Skeletal muscle satellite cell (primary cell): ENCODE measurements around the gene UBE3B.
"Not testable (repeated sequence)": the region's sequence is repeated elsewhere in the genome, so short reads cannot be mapped to it uniquely, and the experiment has no call there.

Source experiments
- H3K27me3 ChIP-seq: 2 replicates; pipeline ENCODE4 v1.7.0; 2013; ENCODE audit warnings: low read length; ENCODE audit not compliant: control insufficient read depth, insufficient read depth
- H3K36me3 ChIP-seq: 2 replicates; pipeline ENCODE4 v1.7.0; 2013; ENCODE audit warnings: mild to moderate bottlenecking, control low read depth, low read length; ENCODE audit not compliant: insufficient read depth
- H3K4me1 ChIP-seq: 2 replicates; pipeline ENCODE4 v1.7.0; 2013; ENCODE audit warnings: low read length; ENCODE audit not compliant: control insufficient read depth, insufficient read depth
- H3K4me2 ChIP-seq: 2 replicates; pipeline ENCODE4 v1.7.0; 2013; ENCODE audit warnings: mild to moderate bottlenecking, low read length
- H3K4me3 ChIP-seq: 2 replicates; pipeline ENCODE4 v1.7.0; 2013; ENCODE audit warnings: low read length
- H3K9ac ChIP-seq: 2 replicates; pipeline ENCODE4 v1.7.0; 2013; ENCODE audit warnings: mild to moderate bottlenecking, low read depth, low read length, moderate library complexity
- H3K9me3 ChIP-seq: replicated peaks from 2 replicates; pipeline ENCODE4 v1.7.0; 2013; ENCODE audit warnings: mild to moderate bottlenecking, control low read depth, low read length

Gene UBE3B

DNA sequence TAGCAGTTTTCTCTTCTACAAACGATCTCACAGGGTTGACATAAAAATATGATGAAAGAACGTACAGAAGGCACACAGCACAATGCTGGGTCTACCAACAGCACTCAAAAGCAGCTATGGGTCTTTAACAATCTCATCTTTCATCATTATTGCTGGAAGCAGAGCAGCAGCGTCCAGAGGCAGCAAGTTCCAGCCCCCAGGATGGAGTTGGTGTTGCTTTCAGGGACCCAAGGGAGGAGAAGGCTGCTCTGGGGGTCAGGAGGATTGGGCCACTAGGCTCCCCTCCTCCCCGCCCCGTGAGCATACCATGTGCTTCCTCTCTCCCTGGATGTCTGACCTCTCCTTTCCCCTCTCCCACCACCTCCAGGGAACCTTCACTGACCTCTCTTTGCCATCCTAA, 13.7 kb upstream of the UBE3B start:
- peak overlapping the region; percentile 84 for H3K9ac ChIP-seq

DNA sequence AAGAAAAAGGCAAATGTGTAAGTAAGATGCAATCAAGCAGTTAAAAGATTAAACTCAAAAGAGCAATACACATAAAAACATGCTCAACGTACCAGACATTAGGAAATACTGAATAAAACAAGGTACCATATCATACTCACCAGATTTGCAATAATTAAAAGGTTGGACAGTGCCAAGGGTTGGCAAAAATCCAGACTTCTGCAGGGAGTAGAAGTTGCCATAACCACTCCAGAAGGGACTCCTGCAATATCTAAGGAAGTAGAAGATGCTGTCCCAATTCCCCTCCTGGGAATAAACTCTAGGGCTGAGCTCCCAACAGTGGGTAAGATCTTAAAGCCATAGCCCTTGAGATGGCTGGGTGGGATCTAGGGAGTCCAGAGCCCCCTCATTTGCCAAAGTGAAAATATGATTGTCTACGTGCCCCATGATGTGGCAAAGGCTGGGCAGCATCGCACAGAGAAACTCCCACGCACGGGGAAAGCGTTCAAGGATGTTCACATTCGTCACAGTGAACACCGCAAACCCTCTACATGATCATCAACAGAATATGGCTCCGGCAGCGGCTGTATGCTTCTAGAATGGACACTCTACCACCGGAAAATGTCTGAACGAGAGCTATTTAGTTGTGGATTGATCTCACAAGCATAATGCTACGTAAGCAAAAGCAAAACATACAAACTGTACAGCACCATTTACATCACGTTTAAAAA, 12.6 kb upstream of the UBE3B start:
- H3K4me2 ChIP-seq, result peak overlapping the region; percentile 81
- H3K4me1 ChIP-seq, result peaks cover 70% of the 10 kb centered on the region
- no peaks in the 10 kb centered on the region for H3K27me3 ChIP-seq
- H3K9ac ChIP-seq, result no peak overlapping the region
- no peaks in the 10 kb centered on the region for H3K9me3 ChIP-seq
- peaks cover 69% of the 10 kb centered on the region for H3K36me3 ChIP-seq
- no peak overlapping the region for H3K4me3 ChIP-seq

More for the DNA sequence above, 13.7 kb upstream of the UBE3B start:
- Histone ChIP-seq H3K9me3 (no peaks in the 10 kb centered on the region), H3K27me3 (no peaks in the 10 kb centered on the region), H3K4me2 (peak overlapping the region; percentile 81), H3K4me3 (peak overlapping the region; percentile 60), H3K36me3 (peaks cover 65% of the 10 kb centered on the region), H3K4me1 (peaks cover 76% of the 10 kb centered on the region)

DNA sequence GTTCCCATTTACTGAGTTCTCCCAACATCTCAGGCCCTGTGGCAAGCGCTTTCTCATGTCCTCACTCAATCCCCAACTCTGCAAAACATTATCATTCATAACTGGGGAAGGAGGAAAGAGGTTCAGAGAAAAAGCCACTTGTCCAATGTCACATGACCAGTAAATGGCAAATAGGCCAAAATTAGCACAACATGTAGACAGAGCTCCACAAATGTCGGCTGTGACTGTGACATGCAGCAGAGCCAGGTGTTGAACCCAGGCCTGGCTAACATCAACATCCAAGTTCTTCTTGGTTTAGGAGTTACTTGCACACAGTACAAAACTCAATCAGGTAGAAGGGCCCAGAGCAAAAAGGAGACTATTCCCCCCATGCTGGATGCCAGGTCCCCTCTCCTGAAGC, 11.1 kb upstream of the UBE3B start:
- Histone ChIP-seq H3K4me1 (peaks cover 58% of the 10 kb centered on the region), H3K9me3 (no peaks in the 10 kb centered on the region), H3K4me2 (no peak overlapping the region), H3K4me3 (no peak overlapping the region), H3K9ac (no peak overlapping the region), H3K27me3 (no peaks in the 10 kb centered on the region), H3K36me3 (peaks cover 75% of the 10 kb centered on the region)

DNA sequence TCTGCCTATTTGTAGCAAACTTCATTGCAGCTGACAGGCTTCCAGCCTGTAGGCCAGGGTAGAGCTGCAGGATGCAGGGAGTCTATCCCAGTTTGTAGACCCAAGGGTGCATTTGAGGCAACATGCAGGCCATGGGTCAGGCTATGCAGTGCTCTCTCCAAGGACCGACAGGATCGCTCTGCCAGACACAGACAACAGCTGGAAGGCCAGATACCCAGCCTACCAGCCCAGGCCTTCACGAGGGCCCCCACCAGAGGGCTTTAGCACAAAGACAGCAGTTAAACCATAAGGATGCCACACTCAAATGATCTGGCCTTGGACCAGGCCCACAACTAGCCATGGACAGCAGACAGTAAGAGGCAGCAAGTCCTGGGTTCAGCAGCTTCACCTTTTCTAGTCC, 10.6 kb upstream of the UBE3B start:
- Histone ChIP-seq H3K4me2 (no peak overlapping the region), H3K36me3 (peaks cover 76% of the 10 kb centered on the region), H3K27me3 (no peaks in the 10 kb centered on the region), H3K9me3 (no peaks in the 10 kb centered on the region), H3K9ac (no peak overlapping the region), H3K4me1 (peaks cover 53% of the 10 kb centered on the region), H3K4me3 (no peak overlapping the region)

DNA sequence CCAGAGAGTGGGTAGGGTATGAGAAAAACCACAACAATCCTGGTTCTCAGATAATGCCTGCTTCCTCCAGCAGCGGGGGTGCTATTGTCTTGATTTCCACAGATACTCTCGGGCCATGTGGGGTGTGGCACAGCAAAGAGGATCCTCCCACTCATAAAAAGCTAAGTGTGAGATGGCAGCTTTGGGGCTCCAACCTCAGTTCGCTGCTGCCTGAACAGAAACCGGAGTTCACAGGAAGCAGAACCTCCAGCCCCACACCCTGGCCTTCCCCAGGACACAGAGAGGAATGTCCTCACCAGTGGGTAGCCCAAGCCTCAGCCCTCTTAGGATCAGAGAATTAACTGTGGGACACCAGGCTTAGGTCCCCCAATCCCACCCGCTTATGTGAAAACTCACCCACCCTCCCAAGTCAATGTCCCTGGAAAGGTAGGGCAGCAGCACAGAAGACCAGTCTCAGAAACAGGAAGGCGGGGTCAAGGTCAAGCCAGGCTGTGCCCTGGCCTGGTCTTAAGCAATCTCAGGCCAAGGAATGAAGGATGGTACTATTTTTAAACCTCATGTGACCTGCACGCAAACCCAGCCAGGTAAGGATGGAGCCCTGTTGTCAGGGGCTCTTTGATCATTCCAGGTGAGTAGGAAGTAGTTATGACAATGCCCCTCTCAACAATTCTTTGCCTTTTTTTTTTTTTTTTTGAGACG, 9.3 kb upstream of the UBE3B start:
- H3K27me3 ChIP-seq, result no peaks in the 10 kb centered on the region
- peak overlapping the region; percentile 35 for H3K9ac ChIP-seq
- H3K4me2 ChIP-seq, result no peak overlapping the region
- no peak overlapping the region for H3K4me3 ChIP-seq
- peaks cover 80% of the 10 kb centered on the region for H3K36me3 ChIP-seq
- peaks cover 41% of the 10 kb centered on the region for H3K4me1 ChIP-seq
- no peaks in the 10 kb centered on the region for H3K9me3 ChIP-seq

DNA sequence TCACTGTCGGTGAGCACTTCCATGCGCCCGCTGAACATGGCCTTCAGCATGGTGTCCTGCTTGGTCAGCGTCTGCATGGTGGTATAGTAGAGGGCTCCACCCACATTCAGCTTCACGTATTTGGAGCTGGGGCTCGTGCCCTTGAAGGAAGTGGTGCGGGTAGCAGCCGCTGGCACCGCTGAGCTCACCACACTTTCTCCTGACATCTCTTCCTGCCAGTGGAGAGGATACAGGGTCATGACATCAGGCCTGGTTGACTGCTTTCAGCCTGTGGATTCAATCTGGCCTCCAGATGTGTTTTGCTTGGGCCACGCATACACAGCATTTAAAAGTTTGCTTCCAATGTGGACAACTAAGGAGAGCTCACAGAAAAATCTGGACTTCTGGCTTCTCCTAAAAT, 7.9 kb upstream of the UBE3B start:
- Histone ChIP-seq H3K4me2 (no peak overlapping the region), H3K9ac (no peak overlapping the region), H3K4me3 (no peak overlapping the region), H3K4me1 (peaks cover 28% of the 10 kb centered on the region), H3K36me3 (peaks cover 81% of the 10 kb centered on the region), H3K27me3 (no peaks in the 10 kb centered on the region), H3K9me3 (no peaks in the 10 kb centered on the region)

DNA sequence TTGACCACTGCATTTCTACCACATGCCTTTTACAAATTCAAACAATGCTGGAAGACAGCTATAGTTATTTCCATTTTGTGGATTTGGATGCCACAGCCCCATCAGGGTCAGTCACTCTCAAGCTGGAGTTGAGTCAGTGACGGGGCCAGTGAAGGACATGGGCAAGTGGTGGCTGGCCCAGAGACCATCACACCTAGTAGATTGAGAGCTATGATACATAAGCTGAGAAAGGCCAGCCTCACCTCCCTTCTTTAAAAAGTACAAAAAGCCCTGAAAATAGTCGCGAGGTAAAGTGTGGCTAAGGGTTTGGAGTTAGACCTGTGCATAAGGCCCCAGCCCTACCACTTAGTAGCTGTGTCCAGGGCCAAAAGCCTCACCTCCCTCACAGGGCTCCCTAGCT, 4.4 kb upstream of the UBE3B start:
- H3K9ac ChIP-seq, result no peak overlapping the region
- no peaks in the 10 kb centered on the region for H3K27me3 ChIP-seq
- H3K4me2 ChIP-seq, result no peak overlapping the region
- H3K9me3 ChIP-seq, result no peaks in the 10 kb centered on the region
- H3K4me1 ChIP-seq, result peaks cover 22% of the 10 kb centered on the region
- no peak overlapping the region for H3K4me3 ChIP-seq
- peaks cover 49% of the 10 kb centered on the region for H3K36me3 ChIP-seq

DNA sequence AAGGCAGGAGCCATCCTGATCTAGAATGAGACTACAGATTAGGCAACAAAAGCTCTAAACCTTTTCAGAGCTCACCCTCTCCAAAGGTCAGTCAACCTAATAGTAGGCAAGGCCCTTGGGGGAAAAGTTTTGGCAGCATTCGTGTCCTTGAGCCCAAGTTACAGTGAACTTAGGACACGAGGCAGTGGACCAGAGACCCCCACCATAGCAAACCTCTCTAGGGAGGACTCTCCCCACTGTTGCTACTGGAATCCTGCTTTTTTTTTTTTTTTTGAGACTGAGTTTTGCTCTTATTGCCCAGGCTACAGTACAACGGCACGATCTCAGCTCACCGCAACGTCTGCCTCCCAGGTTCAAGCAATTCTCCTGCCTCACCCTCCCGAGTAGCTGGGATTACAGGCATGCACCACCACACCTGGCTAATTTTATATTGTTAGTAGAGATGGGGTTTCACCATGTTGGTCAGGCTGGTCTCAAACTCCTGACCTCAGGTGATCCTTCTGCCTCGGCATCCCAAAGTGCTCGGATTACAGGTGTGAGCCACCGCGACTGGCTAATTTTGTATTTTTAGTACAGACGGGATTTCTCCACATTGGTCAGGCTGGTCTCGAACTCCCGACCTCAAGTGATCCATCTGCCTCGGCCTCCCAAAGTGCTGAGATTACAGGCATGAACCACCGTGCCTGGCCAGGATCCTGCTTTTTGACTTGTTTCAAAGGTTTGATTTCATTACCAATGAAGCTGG, 3.7 kb upstream of the UBE3B start:
- not testable (repeated sequence) for H3K9me3 ChIP-seq, H3K4me3 ChIP-seq

DNA sequence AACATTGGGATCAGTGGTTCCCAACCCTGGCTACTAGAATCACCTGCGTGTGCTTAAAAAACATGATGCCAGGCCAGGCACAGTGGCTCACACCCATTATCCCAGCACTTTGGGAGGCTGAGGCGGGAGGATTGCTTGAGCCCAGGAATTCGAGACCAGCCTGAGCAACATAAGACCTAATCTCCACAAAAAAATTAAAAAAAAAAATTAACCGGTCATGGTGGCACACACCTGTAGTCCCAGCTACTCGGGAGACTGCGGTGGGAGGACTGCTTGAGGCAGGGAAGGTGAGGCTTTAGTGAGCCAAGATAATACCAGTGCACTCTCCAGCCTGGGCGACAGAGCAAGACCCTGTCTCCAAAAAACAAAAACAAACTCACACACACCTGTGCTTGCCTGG, 2.3 kb upstream of the UBE3B start:
- Histone ChIP-seq H3K9ac (peak overlapping the region; percentile 96), H3K4me1 (peaks cover 23% of the 10 kb centered on the region), H3K4me3 (peak overlapping the region; percentile 92), H3K27me3 (no peaks in the 10 kb centered on the region), H3K36me3 (peaks cover 30% of the 10 kb centered on the region), H3K9me3 (no peaks in the 10 kb centered on the region), H3K4me2 (peak overlapping the region; percentile 84)

More for the DNA sequence above, 3.7 kb upstream of the UBE3B start:
- H3K9ac ChIP-seq, H3K27me3 ChIP-seq: not testable (repeated sequence)
- H3K36me3 ChIP-seq, result peaks cover 44% of the 10 kb centered on the region
- peaks cover 20% of the 10 kb centered on the region for H3K4me1 ChIP-seq
- peak overlapping the region; percentile 84 for H3K4me2 ChIP-seq

DNA sequence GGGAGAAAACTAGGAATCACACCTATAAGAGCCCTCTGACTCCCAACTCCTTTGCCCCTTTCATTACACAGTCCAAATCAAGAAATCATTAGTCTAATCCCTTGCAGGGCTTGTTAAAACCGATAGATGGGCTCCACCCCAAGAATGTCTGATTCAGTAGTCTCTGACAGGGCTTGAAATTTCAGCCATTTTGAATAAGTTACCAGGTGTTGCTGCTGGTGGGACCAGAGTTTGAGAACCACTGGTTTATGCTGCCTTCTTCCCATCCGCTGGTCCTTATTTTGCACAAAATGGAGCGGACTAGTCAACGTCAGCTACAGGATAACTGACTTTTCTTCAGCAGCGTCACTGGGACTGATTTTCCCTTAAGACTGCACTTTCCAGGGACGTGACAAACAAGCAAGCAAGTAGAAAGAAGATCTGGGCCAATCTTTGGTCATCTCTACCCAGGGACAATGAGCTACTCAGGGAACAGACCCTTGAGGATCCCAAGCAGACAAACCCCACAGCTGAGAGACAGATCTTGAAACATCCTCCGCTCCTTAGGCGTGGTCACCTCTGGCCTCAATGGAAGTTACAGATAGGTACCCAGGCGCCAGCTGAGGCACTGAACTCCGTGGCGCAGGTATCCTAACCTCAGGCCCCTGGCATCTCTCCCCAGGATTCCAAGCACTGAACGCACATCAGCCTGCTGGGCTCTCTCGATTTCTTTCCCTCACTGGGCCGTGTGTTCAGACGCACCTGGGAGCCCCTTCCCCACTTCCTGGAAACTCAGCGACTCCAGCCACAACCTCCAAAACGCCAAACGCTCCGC, 1.2 kb upstream of the UBE3B start:
- H3K36me3 ChIP-seq, result peaks cover 20% of the 10 kb centered on the region
- H3K4me1 ChIP-seq, result peaks cover 23% of the 10 kb centered on the region
- H3K4me2 ChIP-seq, result peak overlapping the region; percentile 84
- no peaks in the 10 kb centered on the region for H3K27me3 ChIP-seq
- H3K9me3 ChIP-seq, result no peaks in the 10 kb centered on the region
- H3K4me3 ChIP-seq, result peak overlapping the region; percentile 92
- peak overlapping the region; percentile 96 for H3K9ac ChIP-seq

DNA sequence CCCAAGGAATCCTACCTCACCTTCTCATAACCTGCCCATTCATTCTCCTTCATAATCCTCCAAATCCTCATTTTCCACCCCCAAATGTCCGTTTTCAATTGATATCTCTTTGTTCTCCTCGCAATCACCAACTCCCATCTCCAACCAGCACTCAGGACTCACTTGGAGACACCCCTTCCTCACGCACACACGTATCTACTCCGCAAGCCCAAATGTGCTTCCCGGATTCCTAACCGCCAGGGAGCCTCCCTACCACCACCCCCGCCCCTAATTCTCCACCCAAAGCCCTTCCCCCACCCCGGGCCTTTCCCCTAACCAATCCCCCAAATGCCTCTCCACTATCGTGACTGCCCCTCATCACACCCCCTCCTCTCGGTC, 638 bp upstream of the UBE3B start:
- Histone ChIP-seq H3K27me3 (no peaks in the 10 kb centered on the region), H3K4me1 (peaks cover 23% of the 10 kb centered on the region), H3K36me3 (peaks cover 14% of the 10 kb centered on the region), H3K4me3 (peak overlapping the region; percentile 92), H3K9ac (peak overlapping the region; percentile 96), H3K4me2 (peak overlapping the region; percentile 84), H3K9me3 (no peaks in the 10 kb centered on the region)
